Dermis microvascular lymphatic vessel endothelial cell (primary cell): ENCODE results near the gene PYY. TPM values are rescaled to one million over a fixed set of nuclear protein-coding genes. Genes with fewer than 3 reads are reported as not detected.
"Not testable (repeated sequence)": the region's sequence is repeated elsewhere in the genome, so short reads cannot be mapped to it uniquely, and the experiment has no call there.

Source experiments
- DNase-seq, 2 donors: peaks; one replicate each; pipeline versions ENCODE4 v3.0.0 to v3.0.0-alpha.2; 2010; ENCODE audit warnings: low read depth in 2 of 2
- total RNA-seq: library from RNA; depleted of rRNA; stranded (reverse); fragments of >200 nt; gene quantifications from 2 replicates; pipeline ENCODE4 v1.2.1, GENCODE V29; 2014

PYY gene
- total RNA-seq, 1 donor from 2014 or later: not detected

DNA sequence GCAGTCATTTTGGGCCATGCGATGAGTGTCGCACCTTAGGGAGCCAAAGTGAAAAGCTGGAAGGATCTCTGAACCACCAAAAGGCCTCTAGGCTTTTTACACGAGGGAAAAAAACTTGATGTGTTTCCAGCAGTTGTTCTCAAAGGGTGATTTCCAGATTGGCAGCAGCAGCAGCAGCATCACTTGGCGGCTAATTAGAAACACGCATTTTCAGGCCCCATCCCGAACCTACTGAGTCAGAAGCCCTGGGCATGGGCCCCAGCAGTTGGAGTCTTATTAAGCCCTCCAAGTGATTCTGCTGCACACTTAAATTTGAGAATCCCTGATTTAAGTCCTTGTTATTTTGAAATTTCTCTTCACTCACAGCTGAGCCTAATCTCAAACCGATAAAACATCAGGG, 25.3 kb upstream of the PYY start:
- no peak for DNase-seq

DNA sequence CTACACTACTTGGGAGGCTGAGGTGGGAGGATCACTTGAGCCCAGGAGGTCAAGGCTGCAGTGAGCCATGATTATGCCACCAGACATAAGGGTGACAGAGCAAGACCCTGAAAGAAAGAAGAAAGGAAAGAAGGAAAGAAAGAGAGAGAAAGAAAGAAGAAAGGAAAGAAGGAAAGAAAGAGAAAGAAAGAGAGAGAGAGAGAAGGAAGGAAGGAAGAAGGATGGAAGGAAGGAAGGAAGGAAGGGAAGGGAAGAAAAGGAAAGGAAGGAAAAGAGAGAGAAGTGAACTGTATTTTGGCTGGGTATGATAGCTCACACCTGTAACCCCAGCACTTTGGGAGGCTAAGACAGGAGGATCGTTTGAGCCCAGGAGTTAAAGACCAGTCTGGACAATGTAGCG, 24.3 kb upstream of the PYY start:
- no peak for DNase-seq

DNA sequence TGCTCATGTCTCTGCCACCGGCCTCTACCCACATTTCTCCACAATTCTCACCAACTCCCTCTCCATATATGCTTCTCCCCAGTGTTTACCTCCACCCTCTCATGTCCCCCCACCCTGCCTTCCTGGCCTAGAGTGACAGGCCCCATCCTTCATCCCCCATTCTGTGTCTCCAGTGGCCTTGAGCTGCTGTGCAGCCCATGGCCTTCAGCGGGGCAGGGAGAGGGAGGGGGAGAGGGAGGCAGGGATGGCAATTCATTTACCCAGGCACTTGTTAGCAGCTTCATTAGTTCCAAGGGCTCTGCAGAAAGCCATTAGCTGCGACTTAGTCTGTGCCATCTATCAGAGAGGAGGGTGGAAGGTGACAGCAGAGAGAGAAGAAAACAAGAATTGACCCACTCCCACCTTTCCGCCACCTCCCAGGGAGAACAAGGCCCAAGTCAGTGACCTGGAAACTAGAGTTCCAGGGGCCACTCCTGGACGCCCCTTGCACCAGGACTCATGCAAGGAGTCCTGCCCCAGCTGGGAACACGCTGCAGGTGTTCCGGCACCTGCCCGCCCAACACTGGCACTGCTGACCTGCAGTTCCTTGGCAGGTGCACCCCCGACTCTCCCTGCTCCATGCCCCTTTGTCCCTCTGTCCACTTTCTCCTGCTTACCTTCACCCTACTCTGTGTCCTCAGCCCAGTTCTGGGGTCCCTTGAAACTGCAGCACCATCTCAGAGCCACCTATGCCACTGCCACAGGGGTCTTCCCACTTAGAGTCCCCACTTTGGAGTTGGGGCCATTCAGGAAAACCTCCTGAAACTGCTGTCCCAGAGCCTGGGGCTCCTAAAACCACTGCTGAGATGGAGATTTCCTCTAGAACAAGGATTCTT, 23.5 kb upstream of the PYY start:
- DNase-seq: no peak

DNA sequence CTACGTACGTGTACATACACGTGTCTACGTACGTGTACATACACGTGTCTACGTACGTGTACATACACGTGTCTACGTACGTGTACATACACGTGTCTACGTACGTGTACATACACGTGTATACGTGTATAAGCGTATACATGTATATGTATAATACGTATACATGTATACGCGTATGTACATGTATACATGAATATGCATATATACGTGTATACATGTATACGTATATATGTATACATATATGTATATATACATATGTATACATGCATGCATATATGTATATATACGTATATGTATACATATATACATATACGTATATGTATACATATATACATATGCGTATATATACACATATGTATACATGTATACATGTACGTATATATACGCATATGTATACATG, 22.2 kb upstream of the PYY start:
- DNase-seq: no peak

DNA sequence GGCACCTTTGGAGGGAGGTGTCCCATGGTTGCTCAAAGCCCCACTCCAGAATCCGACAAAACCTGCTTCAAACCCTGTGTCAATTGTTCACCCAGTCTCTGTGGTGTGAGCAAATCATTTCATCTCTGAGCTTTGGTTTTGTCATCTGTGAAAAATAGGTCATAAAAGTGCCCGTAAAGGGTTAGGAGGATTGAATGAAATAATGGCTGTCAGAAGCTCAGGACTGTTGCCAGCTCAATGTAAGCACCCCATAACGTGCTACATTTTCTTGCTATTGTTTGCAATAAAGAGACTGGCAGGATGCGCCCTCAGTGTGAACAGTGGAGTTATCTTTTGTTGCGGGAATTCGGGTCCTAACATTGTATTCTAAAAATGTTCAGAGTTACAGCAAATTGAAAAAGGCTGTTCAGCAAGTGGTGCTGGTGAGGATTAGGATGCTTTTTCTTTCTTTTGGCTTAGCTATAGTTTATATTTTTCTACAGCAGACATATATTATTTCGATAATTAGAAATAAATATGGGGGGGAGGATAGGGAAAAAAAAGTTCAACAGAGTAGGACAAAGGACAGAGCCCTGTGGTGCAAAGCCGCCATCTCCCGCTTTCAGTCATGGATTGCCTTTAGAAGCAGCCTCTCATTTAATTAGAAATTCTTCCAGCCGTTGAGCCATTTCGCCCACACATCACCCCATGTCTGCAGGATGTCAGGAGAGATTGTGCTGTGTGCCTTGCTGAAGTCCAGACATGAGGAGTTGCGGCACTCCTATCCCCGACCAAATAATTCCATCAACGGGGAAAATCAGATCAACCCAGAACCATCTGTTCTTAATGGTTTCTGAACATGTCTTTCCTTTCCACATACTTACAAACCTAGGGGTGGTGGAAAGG, 20.9 kb upstream of the PYY start:
- no peak for DNase-seq

DNA sequence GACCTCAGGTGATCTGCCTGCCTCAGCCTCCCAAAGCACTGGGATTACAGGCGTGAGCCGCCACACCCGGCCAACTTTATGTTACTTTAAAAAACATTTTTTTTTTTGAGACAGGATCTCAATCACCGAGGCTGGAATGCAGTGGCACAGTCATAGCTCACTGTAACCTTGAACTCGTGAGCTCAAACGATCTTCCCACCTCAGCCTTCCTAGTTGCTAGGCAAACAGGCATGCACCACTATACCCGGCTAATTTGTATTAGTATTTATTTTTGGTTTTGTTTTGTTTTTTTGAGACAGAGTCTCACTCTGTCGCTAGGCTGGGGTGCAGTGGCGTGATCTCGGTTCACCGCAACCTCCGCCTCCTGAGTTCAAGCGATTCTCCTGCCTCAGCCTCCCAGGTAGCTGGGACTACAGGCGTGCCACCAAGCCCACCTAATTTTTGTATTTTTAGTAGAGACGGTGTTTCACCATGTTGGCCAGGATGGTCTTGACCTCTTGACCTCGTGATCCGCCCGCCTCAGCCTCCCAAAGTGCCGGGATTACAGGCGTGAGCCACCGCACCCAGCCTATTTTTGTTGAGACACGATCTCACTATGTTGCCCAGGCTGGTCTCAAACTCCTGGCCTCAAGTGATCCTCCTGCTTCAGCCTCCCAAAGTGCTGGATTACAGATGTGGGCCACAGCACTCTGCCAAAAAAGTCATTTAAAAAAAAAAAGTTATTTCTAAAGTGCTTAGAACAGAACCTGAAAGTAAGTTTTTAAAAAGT, 18.9 kb upstream of the PYY start:
- not testable (repeated sequence) for DNase-seq

DNA sequence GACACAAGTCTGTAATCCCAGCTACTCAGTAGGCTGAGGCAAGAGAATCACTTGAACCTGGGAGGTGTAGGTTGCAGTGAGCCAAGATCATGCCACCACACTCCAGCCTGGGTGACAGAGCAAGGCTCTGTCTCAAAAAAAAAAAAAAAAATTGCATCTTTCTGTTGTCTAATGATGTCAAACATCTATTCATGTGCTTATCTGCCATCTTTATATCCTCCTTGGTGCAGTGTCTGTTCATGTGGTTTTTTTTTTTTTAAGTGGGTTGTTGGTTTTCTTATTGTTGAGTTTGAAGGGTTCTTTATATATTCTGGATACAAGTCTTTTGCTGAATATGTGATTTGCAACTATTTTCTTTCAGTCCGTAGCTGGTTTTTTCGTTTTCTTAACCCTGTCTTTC, 17.7 kb upstream of the PYY start:
- not testable (repeated sequence) for DNase-seq

DNA sequence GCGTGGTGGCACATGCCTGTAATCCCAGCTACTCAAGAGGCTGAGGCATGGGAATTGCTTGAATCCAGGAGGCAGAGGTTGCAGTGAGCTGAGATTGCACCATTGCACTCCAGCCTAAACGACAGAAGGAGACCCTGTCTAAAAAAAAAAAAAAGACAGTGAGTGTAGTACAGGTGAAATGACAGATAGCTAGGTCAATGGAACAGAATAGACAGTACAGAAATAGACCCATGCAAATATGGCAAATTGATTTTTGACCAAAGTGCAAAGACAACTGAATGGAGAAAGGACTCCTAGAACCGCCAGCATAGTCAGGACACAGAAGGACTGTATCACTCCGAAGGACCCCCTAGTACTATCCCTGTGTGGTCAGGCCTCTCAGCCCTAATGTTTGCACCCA, 16.6 kb upstream of the PYY start:
- no peak for DNase-seq

DNA sequence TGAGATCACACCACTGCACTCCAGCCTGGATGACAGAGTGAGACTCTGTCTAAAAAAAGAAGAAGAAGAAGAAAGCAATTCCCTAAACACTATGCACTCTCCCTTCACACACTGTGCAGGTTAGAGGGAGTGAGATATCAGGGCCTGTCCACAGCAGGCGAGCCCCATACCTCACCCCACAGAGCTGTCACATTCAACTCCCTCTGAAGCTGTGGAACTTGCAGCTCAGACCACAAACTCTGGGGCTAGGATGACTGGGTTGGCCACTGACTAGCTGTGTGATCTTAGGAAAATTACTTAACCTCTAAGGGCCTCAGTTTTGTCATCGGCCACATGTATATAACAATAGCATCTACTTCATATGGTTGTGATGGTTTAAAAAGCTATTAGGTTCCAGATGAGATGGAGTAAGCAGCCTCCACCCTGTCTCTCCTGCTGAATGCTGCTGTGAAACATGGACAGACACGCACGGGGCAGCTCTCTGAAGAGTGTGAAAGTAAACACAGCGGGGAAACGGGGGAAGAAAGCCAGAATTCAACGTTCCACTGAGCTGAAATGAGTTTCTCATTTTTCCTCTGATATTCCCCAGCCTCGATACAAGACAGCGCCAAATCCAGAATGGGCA, 13.6 kb upstream of the PYY start:
- no peak for DNase-seq

DNA sequence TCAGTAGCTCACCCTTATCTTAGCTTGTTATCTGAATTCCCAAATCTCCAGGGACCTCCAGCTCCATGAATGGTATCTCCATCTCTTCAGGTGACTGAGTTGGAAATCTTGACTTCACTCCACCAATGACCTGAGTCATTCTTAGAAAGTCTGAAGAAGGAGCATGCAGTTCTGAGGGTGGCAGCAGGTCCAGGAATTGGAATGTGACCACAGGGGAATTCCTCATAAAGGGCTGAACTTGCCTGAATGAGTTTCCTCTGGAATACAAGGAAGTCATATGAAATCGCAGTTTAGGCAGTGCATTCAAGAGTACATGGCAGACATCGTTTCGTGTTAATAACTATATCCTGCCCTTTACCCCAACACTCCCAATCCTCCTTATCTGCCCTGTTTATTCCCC, 12.5 kb upstream of the PYY start:
- no peak for DNase-seq

DNA sequence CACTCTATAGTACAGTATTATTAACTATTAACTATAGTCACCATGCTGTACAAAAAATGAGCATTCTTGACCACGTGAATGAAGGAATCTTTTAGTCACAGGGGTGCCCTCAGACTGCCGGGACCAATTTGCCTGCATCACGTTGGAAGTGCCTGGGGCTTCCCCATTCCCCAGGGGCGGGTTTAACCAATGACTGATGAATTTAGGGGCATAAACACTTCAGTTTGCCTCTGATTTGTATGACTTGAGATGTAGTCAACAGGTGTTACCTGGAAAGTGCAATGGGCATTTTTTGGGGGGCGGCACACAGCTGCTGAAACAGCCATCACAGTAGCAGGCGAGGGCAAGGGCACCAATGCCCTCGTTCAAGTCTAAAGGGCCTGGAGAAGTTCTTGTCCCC, 8.7 kb upstream of the PYY start:
- DNase-seq: no peak

DNA sequence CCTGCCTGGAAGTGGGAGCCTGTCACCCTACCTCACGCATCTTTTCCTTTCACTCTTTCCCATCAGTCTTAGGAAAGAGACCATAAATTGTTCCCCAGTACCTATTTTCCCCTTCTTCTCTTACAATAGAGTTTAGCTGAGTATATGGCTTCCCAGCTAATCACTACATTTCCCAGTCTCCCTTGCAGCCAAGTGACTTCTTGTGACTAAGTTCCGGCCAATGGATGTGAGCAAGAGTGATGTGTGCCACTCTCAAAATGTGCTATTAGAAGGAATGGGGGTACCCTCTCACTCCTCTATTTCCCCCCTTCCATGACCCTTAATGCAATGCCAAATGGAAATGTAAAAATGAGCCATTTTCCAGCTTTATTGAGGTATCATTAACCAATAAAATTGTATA, 8.2 kb upstream of the PYY start:
- no peak for DNase-seq

DNA sequence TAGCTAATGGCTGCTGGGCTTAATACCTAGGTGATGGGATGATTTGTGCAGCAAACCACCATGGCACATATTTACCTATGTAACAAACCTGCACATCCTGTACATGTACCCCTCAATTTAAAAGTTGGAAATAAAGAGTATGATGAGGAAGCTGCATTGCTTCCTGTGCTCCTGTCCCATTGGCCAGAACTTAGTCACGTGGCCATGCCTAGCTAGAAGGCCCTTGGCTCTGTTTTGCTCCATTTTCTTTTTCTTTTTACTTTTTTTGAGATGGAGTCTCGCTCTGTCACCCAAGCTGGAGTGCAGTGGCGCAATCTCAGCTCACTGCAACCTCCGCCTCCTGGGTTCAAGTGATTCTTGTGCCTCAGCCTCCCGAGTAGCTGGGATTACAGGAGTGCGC, 7.6 kb upstream of the PYY start:
- DNase-seq: not testable (repeated sequence)

DNA sequence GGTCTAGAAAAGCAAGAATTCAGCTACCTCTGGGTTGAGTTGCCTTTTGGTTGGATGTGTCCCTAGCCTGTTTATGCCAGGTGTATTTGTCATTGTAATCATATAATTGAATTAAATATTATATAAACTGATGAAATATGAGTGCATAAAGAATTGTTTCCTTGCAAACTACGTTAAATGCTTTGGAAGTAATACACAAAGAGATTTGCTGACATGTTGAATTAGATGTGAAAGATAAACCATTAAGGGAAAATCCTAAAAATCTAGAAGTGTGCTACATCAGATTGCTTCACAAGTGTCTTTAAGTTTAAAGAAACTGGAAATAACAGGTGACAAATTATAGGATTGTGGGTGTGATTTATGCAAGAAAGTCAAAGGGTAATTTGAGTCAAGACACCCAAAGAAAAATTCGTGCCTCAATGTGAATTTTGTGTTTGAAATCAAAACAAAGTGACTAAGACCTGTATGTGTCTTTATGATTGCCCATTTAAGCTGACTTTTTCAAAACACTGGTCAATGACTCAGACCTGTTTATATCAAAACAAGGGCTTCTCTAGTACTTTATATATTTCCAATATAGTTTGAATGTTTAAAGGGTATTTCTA, 5.1 kb upstream of the PYY start:
- DNase-seq: peak in 1 of 2 donors; percentile 12

DNA sequence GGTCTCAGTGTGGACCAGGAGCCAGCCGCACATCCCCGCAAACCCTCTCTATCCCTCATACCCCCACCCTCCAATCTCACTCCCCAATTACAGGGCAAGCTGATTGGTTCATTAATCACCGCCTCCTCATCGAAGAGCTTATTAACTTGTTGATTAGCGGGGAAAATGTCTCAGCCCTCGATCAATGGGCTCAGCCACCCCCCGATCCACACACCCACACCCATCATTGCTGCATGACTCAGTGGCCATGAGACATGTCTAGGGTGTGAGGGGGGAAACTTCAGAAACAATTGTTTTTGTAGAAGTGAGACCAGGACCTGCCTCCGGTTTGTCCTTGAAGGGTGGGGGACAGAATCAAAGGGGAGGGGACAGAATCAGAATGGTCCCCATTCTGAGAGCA, 2.5 kb upstream of the PYY start:
- DNase-seq: no peak

DNA sequence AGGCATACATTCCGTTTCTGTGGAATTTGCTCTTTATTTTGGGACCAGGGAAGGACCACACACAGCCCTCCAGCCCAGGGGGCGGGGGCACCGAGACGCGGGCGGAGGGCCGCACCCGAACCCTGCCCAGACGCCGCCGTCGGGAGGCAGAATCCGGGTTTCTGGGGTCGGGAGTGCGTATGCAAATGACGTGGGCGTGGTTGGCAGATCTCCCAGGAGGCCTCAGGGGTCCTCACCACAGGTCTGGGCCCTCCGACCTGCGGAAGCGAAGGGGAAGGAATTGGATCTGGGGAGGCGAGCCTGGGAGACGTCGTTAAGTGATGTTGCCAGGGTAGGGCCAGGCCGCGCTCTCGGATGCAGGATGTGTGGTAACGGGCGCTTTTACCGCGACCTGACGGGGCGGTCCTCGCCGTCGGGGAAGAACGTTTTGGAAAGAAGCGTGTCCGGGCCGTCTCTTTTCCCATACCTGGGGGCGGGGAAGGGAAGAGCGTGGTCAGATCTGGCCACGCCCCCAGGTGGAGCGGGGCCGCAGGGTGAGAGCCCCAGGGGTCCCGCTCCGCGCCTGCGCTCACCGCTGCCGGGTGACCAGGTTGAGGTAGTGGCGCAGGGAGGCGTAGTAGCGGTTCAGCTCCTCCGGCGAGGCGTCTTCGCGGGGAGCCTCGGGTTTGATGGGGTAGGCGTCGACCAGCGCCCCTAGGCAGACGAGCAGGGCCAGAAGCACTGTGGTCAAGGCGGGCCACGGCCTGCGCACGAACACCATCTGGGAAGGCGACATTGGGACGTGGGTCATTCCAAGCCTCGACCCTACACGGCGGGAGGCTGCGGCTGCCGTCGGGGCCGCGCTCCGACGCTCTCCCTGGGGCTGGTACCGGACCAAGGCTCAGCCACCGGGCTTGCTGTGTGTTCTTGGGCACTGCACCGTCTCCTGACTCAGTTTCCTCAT, 745 bp downstream of the PYY start:
- DNase-seq: no peak

DNA sequence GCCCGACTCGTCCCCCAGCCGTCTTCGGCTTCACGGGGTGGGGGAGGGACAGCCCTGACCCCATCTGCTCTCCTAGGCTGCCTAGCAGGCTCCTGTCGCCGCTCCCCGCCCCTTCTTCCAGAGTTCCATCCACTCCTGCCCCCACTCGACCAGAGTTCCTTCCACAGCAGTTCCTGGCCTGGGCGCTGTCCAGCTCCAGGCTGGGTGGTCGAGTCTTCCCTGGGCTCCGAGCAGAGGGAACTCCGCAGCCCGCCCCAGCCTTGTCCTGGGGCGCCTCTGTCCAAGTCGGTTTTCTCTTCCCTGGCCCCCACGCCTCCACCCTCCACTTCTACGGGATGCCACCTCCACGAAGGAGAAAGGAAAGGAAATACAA, 1.4 kb downstream of the PYY start:
- peak in 1 of 2 donors; percentile 15 for DNase-seq

DNA sequence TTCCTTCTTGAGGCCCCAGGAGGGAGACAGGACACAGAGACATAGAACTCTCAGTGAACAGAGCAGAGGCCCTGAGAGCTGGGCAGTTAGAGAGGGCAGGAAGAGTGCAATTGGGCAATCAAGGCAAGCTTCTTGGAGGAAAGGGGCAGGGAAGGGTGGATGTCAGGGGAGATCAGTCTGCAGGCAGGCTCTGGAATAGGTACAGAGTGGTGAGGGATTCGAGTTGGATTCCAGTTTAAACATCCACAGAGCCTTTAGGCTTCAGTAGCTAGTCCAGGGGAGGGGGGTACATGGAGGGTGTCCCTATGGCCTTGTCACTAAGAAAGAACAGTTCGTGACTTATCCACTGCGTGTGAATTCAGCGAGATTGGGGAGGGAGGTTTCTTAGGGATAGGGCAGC, 2.0 kb downstream of the PYY start:
- DNase-seq: no peak

DNA sequence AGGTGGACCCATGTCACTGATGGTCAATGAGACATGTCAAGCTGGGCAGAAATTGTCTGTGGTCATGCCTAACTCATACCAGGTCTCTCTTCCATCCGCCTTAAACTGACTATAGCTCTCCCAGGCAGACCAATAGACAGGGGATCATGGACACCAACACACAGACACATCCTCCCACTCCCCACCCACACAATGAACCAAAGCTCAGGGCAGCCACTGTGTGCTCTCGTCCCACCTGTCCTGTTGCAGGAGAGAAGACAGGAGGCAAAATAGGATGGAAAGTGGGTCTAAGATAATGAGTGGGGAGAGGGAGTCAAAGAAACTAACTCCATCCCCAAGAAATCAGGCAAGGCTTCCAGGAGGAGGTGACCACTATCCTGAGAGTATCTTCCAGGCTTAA, 3.2 kb downstream of the PYY start:
- DNase-seq: no peak

DNA sequence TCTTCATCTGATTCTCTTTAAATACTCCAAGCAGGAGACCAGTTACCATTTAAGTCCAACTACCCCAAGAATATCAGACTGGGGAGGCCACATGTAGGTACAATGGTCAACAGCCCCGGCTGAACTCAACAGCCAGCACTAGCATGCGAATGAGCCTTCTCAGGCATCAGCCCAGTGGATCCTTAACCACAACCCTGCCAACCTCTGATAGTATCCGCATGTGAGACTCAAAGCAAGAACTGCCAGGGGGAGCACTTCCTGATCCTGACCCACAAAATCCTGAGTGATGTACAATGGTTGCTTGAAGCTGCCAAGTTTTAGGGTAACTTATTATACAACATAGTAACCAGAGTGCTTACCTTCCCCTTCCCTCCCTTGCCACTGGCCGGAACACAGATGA, 4.0 kb downstream of the PYY start:
- no peak for DNase-seq
